SJSA1 (cell line): ENCODE measurements around the gene SDR42E2. TPM values are rescaled to one million over a fixed set of nuclear protein-coding genes. Genes with fewer than 3 reads are reported as not detected.
"Not testable (repeated sequence)": the region's sequence is repeated elsewhere in the genome, so short reads cannot be mapped to it uniquely, and the experiment has no call there.

Source experiments
- DNase-seq, 2 experiments: peaks; one replicate each; pipeline ENCODE4 v3.0.0-alpha.2; 2015 to 2020; ENCODE audit warnings: low spot score in 2 of 2, low read depth in 1 of 2
- H3K27ac ChIP-seq: fragments of 250-450 bp; sonication (Bioruptor Pico); 2 replicates; pipeline ENCODE4 v1.5.1; 2020; ENCODE audit warnings: mild to moderate bottlenecking, moderate library complexity
- H3K27me3 ChIP-seq: fragments of 250-450 bp; sonication (Bioruptor Pico); replicated peaks from 2 replicates; pipeline ENCODE4 v1.5.1; 2020; ENCODE audit warnings: mild to moderate bottlenecking, moderate library complexity
- H3K36me3 ChIP-seq: fragments of 250-450 bp; sonication (Bioruptor Pico); 2 replicates; pipeline ENCODE4 v1.5.1; 2020; ENCODE audit warnings: mild to moderate bottlenecking
- H3K4me1 ChIP-seq: fragments of 250-450 bp; sonication (Bioruptor Pico); replicated peaks from 2 replicates; pipeline ENCODE4 v1.6.1; 2021; ENCODE audit warnings: mild to moderate bottlenecking
- H3K4me3 ChIP-seq: fragments of 250-450 bp; sonication (Bioruptor Pico); 2 replicates; pipeline ENCODE4 v1.5.1; 2020; ENCODE audit warnings: mild to moderate bottlenecking
- H3K9me3 ChIP-seq: fragments of 250-450 bp; sonication (Bioruptor Pico); replicated peaks from 2 replicates; pipeline ENCODE4 v1.5.1; 2020; ENCODE audit warnings: mild to moderate bottlenecking
- total RNA-seq: library from RNA; depleted of rRNA; stranded (reverse); fragments of >200 nt; shearing (Covaris generic); gene quantifications from 2 replicates; pipeline ENCODE4 v1.2.3, GENCODE V29; 2014

The SDR42E2 gene
- total RNA-seq, 1 experiment from 2014 or later = not detected

GRCh38 chr16:22172642-22173041, 10.3 kb downstream of the SDR42E2 start:
- not testable (repeated sequence) for DNase-seq, H3K4me3 ChIP-seq, H3K9me3 ChIP-seq, H3K4me1 ChIP-seq, H3K36me3 ChIP-seq, H3K27ac ChIP-seq, H3K27me3 ChIP-seq

DNA sequence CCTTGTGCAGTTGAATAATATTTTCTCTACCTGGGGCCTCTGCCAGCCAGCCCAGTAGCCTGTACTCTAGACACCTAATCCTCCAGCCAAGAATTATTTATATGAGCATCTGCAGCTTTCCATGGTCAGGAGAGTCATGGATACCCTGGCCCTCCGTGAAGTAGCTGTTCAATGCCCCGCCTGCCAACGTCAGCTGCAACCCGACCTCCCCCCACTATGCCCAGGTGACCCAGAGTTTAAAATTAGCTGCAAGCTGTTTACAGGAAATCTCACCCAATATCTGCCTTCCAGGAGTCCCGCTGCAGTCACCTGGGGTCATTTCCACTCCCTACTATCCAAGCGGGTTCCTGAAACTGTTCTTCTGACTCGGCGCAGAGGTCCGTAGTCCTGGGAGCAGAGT, 12.3 kb downstream of the SDR42E2 start:
- H3K27me3 ChIP-seq = peaks cover 3% of the 10 kb centered on the region; the same call in 1 of the 2 replicates
- no peak overlapping the region for H3K27ac ChIP-seq
- H3K36me3 ChIP-seq = no peaks in the 10 kb centered on the region
- no peak overlapping the region for H3K4me3 ChIP-seq
- no peaks in the 10 kb centered on the region for H3K9me3 ChIP-seq
- DNase-seq = no peak
- no peaks in the 10 kb centered on the region for H3K4me1 ChIP-seq

DNA sequence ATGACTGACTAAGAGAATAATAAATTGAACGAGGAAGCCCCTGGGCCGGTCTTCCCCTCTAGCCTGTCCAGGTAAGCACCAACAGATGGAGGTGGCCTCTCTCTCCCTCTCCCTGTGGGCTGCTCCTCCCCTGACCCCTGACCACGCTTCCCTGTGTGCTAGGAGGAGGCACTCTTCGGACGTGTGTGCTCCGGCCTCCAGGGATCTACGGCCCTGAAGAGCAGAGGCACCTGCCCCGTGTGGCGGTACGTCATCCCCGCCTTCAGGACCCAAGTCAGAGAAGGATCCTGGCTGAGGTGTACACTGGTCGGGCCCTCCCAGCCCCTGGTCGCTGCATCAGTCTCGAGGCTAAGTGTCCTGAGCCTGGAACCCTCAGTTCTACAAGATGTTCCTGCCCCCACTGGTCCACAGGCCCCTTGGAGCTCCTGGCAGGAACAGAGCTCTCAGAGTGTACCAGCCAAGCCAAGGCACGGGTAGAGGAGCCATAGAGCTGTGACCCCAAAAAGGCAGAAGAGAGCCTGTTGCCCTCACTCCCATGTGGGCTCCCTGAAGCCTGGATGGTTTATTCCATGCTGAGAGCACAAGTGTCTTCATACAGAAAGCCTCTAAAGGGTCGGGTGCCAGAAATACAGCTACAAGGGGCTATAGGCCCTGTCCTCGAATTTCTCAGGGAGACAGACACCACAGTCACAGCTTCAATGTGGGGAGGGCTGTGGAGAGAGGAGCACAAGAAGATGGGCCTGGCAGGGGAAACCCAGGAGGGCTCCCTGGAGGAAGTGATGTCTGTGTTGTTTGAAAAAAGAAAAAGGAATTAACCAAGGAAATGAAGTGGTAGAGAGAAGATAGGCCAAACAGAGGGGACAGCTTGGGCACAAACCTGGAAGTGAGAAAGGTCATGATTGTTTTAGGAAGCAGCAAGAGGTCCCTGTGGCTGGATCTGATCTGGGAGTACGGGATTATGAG, 15.9 kb downstream of the SDR42E2 start:
- H3K4me3 ChIP-seq = no peak overlapping the region
- H3K27me3 ChIP-seq = peaks cover 3% of the 10 kb centered on the region; the same call in 1 of the 2 replicates
- no peak overlapping the region for H3K27ac ChIP-seq
- DNase-seq = no peak
- no peaks in the 10 kb centered on the region for H3K9me3 ChIP-seq
- no peaks in the 10 kb centered on the region for H3K4me1 ChIP-seq
- no peaks in the 10 kb centered on the region for H3K36me3 ChIP-seq

DNA sequence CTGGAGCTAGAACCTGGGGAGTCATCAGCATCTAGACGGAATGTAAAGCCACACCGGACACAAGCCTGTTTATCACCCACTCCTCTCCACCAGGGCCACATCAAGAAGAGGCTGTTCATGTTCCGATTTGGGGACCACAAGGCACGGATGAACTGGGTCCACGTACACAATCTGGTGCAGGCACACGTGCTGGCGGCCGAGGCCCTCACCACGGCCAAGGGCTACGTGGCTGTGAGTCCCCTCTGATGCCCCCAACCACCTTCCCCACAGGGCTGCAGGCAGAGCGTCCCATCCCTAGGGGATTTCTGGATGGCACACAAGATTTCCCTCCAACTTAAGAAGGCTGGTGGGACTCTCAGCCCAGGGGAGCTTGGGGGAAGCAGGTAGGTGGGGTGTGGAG, 19.1 kb downstream of the SDR42E2 start:
- no peak overlapping the region for H3K4me3 ChIP-seq
- no peaks in the 10 kb centered on the region for H3K9me3 ChIP-seq
- no peak for DNase-seq
- H3K4me1 ChIP-seq = no peaks in the 10 kb centered on the region
- H3K36me3 ChIP-seq = no peaks in the 10 kb centered on the region
- peaks cover 3% of the 10 kb centered on the region; the same call in 1 of the 2 replicates for H3K27me3 ChIP-seq
- H3K27ac ChIP-seq = no peak overlapping the region

- H3K9me3 ChIP-seq = no peaks in the 10 kb centered on the region
- no peaks in the 10 kb centered on the region for H3K4me1 ChIP-seq
- H3K27me3 ChIP-seq = peaks cover 3% of the 10 kb centered on the region; the same call in 1 of the 2 replicates
- H3K4me3 ChIP-seq = no peak overlapping the region
- H3K36me3 ChIP-seq = no peaks in the 10 kb centered on the region
- no peak overlapping the region for H3K27ac ChIP-seq
- no peak for DNase-seq
Observed at GRCh38 chr16:22181843-22182242, 19.5 kb downstream of the SDR42E2 start.

DNA sequence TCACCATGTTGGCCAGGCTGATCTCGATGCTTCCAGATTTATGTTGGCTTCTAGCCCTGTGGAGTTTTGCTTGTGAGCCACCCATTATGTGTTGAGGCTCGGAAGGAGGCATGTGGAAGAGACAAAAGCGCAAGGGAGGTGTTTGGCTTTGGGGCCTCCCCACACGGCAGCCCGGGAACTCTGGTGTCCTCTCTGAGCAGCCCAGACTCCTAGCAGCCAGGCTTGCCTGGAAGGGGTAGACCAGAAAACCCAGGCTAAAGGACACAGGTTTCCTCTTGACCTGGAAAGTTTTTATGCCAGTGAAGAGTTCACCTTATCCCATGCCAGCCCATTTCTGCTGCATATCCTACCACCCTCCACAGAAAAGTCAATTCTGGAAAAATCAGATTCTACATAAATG, 21.0 kb downstream of the SDR42E2 start:
- DNase-seq = no peak
- no peak overlapping the region for H3K27ac ChIP-seq
- peaks cover 3% of the 10 kb centered on the region; the same call in 1 of the 2 replicates for H3K27me3 ChIP-seq
- no peaks in the 10 kb centered on the region for H3K4me1 ChIP-seq
- no peaks in the 10 kb centered on the region for H3K9me3 ChIP-seq
- no peak overlapping the region for H3K4me3 ChIP-seq
- H3K36me3 ChIP-seq = no peaks in the 10 kb centered on the region

- no peak overlapping the region for H3K4me3 ChIP-seq
- H3K36me3 ChIP-seq = no peaks in the 10 kb centered on the region
- H3K9me3 ChIP-seq = no peaks in the 10 kb centered on the region
- no peak for DNase-seq
- no peak overlapping the region for H3K27ac ChIP-seq
- no peaks in the 10 kb centered on the region for H3K4me1 ChIP-seq
- H3K27me3 ChIP-seq = no peaks in the 10 kb centered on the region; the same call in 1 of the 2 replicates
Observed at GRCh38 chr16:22183901-22184614, 21.8 kb downstream of the SDR42E2 start.

DNA sequence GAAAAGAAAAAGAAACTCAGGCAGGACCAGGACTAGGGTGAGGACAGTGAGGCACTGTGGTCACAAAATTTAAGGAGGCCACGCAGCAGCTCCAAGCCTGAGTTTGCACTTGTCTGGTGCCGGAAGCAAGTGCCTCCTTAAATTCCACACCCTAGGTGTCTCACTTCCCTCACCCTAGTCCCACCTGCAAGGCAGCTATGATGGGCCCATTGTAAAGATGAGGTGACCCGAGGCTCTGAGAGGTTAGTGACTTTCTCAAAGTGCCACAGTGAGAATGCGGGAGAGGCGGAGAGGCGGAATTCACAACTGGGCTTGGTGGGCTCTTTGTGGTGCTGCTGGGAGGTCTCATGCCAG, 22.3 kb downstream of the SDR42E2 start:
- no peaks in the 10 kb centered on the region for H3K27me3 ChIP-seq
- H3K36me3 ChIP-seq = no peaks in the 10 kb centered on the region
- H3K4me1 ChIP-seq = peaks cover 3% of the 10 kb centered on the region
- no peak overlapping the region for H3K4me3 ChIP-seq
- no peaks in the 10 kb centered on the region for H3K9me3 ChIP-seq
- no peak for DNase-seq
- H3K27ac ChIP-seq = no peak overlapping the region

DNA sequence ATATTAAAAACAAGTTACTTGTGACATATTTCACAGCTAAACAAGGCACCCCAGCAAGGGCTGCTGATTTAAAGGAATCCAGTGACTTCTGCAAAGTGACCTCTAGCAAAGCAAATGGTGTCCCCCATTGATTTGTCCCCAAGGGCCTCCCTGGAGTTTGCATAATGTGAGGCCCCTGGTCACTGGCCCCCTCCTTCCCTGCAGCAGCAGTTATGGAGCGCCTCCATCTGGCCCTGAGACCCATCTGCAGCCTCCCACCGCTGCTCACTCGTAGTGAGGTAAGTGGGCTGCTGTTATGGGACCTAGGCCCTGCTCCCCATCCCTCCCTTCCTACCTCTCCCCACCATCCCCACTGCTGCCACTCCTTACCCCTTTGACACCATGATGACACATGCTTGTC, 24.2 kb downstream of the SDR42E2 start:
- no peak overlapping the region for H3K4me3 ChIP-seq
- H3K27me3 ChIP-seq = no peaks in the 10 kb centered on the region
- no peaks in the 10 kb centered on the region for H3K9me3 ChIP-seq
- H3K36me3 ChIP-seq = no peaks in the 10 kb centered on the region
- no peak for DNase-seq
- peaks cover 9% of the 10 kb centered on the region for H3K4me1 ChIP-seq
- no peak overlapping the region for H3K27ac ChIP-seq

DNA sequence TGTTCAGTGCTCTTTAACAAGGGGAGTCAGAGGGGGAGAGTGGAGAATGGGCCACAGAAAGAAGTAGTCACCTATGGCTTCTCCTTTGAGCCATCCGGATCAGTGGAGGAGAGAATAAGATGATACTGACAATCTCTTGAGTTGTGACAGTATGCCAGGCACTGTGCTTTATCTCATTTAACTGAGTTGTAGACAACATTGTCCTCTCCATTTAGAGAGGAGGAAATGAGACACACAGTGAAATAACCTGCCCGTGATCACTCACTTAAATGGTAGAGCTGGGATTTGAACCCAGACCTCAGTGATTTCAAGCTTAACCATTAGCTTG, 25.9 kb downstream of the SDR42E2 start:
- no peak for DNase-seq
- Histone ChIP-seq H3K9me3 (no peaks in the 10 kb centered on the region), H3K4me1 (peaks cover 20% of the 10 kb centered on the region), H3K4me3 (no peak overlapping the region), H3K36me3 (no peaks in the 10 kb centered on the region), H3K27ac (no peak overlapping the region), H3K27me3 (no peaks in the 10 kb centered on the region)

DNA sequence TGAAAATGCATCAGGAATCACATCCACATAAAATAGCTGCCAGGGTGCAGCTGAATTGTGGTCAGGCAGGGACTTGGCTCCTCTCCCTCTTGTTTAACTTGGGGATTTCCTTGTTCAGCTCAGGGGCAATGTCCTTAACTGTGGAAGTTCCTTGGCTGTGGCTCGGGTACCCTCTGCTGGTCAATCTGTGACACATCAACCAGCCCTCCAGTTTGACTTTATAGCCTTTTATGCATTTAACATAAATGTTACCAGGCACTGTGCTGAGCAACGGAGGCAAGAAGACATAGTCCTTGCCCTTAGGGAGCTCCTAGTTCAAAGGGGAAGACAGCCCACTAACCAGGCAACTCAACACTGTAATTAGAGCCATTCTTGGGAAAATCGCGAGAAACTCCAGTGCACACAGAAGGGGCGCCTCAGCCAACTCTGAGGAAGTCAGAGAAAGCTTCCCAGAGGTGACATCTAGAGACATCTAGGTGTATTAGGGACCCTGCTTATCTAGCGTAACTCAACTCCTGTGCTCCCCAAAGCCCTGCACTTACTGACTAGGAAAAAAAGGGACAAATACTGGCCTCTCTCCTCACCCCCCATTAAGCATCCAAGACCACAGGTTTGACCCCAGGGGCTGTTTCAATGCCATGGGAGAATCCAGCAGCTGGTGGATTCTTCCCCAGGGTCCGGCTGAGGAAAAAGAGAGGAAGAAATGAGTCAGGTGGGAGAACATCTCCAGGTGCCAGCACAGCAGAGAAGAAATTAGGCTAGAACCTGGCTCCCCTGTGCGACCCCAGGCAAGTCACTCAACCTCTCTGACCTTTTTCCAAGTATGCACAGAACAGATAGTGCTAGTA, 26.5 kb downstream of the SDR42E2 start:
- peak; percentile 71 to 79 for DNase-seq
- Histone ChIP-seq H3K27me3 (no peaks in the 10 kb centered on the region), H3K36me3 (no peaks in the 10 kb centered on the region), H3K4me3 (no peak overlapping the region), H3K27ac (no peak overlapping the region), H3K4me1 (peaks cover 20% of the 10 kb centered on the region), H3K9me3 (no peaks in the 10 kb centered on the region)

- Histone ChIP-seq H3K9me3 (no peaks in the 10 kb centered on the region), H3K36me3 (no peaks in the 10 kb centered on the region), H3K27me3 (no peaks in the 10 kb centered on the region), H3K4me1 (peaks cover 20% of the 10 kb centered on the region), H3K27ac (no peak overlapping the region), H3K4me3 (peak overlapping the region; percentile 53)
- DNase-seq = no peak
Observed at GRCh38 chr16:22189473-22190080, 27.3 kb downstream of the SDR42E2 start.

DNA sequence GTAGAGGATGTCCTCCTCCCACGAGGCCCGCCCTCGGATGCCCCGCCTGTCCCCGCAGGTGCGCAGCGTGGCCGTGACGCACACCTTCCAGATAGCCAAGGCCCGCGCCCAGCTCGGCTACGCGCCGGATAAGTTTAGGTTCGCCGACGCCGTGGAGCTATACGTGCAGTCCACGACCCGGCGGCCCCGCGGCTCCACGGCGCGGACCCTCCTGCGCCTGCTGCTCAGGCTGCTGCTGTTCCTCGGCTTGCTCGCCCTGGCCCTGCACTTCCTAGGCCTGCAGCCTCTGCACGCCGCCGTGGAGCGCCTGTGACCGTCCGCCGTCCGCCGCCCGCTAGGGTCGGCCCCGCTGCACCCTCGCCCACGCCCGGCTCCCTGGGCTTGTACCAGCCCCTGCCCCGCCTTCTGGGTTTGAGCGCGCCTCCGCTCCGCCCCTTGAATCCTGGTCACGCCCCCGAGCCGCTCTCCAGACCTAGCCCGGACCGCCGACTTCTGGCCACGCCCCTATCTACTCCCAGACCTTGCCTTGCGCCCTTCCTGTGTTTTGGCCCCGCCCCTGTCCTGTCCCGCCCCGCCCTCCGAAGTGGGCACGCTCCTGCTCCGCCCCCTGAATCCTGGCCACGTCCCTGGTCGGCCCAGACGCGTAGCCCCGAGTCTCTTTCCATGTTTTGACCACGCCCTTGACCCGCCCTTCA, 27.9 kb downstream of the SDR42E2 start:
- Histone ChIP-seq H3K4me1 (peaks cover 20% of the 10 kb centered on the region), H3K4me3 (peak overlapping the region; percentile 53), H3K27me3 (no peaks in the 10 kb centered on the region), H3K36me3 (no peaks in the 10 kb centered on the region), H3K27ac (no peak overlapping the region), H3K9me3 (no peaks in the 10 kb centered on the region)
- DNase-seq = no peak
